ENCODE measurements around the gene ADAMTSL3. TPM values are rescaled to one million over a fixed set of nuclear protein-coding genes. Genes with fewer than 3 reads are reported as not detected.

The ADAMTSL3 gene
- total RNA-seq, 2 experiments from 2014 or later = not detected

GRCh38 chr15:83904107-83905040 lies 250.5 kb downstream of the ADAMTSL3 start:
- CTCF ChIA-PET = no interaction called here
- POLR2A ChIA-PET = no interaction called here
- intact Hi-C loops (cut with DNase I, micrococcal nuclease) = no loop called here

GRCh38 chr15:83905556-83906273 lies 251.8 kb downstream of the ADAMTSL3 start:
- Histone ChIP-seq H3K4me1 (ENCODE audit: insufficient read depth, low read length) (no peaks in the 10 kb centered on the region), H3K9me3 (ENCODE audit: control insufficient read depth in 1 of 2, insufficient read depth in 1 of 2, low read length in 2 of 2) (peaks cover 4% of the 10 kb centered on the region in 2 experiments), H3K4me3 (ENCODE audit: low read length) (no peak overlapping the region), H3K27me3 (ENCODE audit: control insufficient read depth in 1 of 2, insufficient read depth in 2 of 2, low read length in 2 of 2) (no peaks in the 10 kb centered on the region), H3K27ac (ENCODE audit: low read depth in 1 of 2, low read length in 2 of 2) (no peak overlapping the region), H3K36me3 (ENCODE audit: insufficient read depth, low read length) (no peaks in the 10 kb centered on the region)
- DNase-seq (no peak), ATAC-seq (ENCODE audit: poor library complexity) (no peak)
- ChIA-PET CTCF (interaction anchor here (0.6 kb wide), 1 partner anchor 501 kb away, joined by 3 read pairs; no protein-coding TSS in a partner anchor), POLR2A (no interaction called here)
- TF ChIP-seq, protein P1, sequence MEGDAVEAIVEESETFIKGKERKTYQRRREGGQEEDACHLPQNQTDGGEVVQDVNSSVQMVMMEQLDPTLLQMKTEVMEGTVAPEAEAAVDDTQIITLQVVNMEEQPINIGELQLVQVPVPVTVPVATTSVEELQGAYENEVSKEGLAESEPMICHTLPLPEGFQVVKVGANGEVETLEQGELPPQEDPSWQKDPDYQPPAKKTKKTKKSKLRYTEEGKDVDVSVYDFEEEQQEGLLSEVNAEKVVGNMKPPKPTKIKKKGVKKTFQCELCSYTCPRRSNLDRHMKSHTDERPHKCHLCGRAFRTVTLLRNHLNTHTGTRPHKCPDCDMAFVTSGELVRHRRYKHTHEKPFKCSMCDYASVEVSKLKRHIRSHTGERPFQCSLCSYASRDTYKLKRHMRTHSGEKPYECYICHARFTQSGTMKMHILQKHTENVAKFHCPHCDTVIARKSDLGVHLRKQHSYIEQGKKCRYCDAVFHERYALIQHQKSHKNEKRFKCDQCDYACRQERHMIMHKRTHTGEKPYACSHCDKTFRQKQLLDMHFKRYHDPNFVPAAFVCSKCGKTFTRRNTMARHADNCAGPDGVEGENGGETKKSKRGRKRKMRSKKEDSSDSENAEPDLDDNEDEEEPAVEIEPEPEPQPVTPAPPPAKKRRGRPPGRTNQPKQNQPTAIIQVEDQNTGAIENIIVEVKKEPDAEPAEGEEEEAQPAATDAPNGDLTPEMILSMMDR (IDR thresholded peaks at IDR 0.05) = no peak
- no peak overlapping the region for H3K4me3 Mint-ChIP-seq
- intact Hi-C loops (cut with DNase I, micrococcal nuclease) = no loop called here
- peaks cover 12% of the 10 kb centered on the region for H3K27me3 Mint-ChIP-seq
- H3K9me3 Mint-ChIP-seq = peaks cover 5% of the 10 kb centered on the region
- H3K27ac Mint-ChIP-seq = no peak overlapping the region
- no peaks in the 10 kb centered on the region for H3K36me3 Mint-ChIP-seq (ENCODE audit: low read depth)
- H3K4me1 Mint-ChIP-seq (ENCODE audit: low read depth) = no peaks in the 10 kb centered on the region

More at GRCh38 chr15:83904107-83905040, 250.5 kb downstream of the ADAMTSL3 start:
- no peaks in the 10 kb centered on the region for H3K27me3 ChIP-seq (ENCODE audit: control insufficient read depth in 1 of 2, insufficient read depth in 2 of 2, low read length in 2 of 2)
- peaks cover 2% of the 10 kb centered on the region for H3K9me3 Mint-ChIP-seq
- H3K27ac ChIP-seq (ENCODE audit: low read depth in 1 of 2, low read length in 2 of 2) = no peak overlapping the region
- H3K4me1 Mint-ChIP-seq (ENCODE audit: low read depth) = no peaks in the 10 kb centered on the region
- no peak overlapping the region for H3K4me3 Mint-ChIP-seq
- no peak for ATAC-seq (ENCODE audit: poor library complexity)
- no peaks in the 10 kb centered on the region for H3K36me3 ChIP-seq (ENCODE audit: insufficient read depth, low read length)
- TF ChIP-seq, protein P1 (IDR thresholded peaks at IDR 0.05) = no peak
- no peak overlapping the region for H3K4me3 ChIP-seq (ENCODE audit: low read length)
- H3K36me3 Mint-ChIP-seq (ENCODE audit: low read depth) = no peaks in the 10 kb centered on the region
- no peak for DNase-seq
- H3K4me1 ChIP-seq (ENCODE audit: insufficient read depth, low read length) = no peaks in the 10 kb centered on the region
- H3K27me3 Mint-ChIP-seq = peaks cover 8% of the 10 kb centered on the region
- H3K9me3 ChIP-seq (ENCODE audit: control insufficient read depth in 1 of 2, insufficient read depth in 1 of 2, low read length in 2 of 2) = peaks cover 4% of the 10 kb centered on the region in 2 experiments
- H3K27ac Mint-ChIP-seq = no peak overlapping the region

GRCh38 chr15:83911345-83911744 lies 257.4 kb downstream of the ADAMTSL3 start:
- no peak for DNase-seq
- Histone ChIP-seq H3K9me3 (ENCODE audit: control insufficient read depth in 1 of 2, insufficient read depth in 1 of 2, low read length in 2 of 2) (peaks cover 0 to 4% of the 10 kb centered on the region in 2 experiments), H3K4me1 (ENCODE audit: insufficient read depth, low read length) (no peaks in the 10 kb centered on the region), H3K27ac (ENCODE audit: low read depth in 1 of 2, low read length in 2 of 2) (no peak overlapping the region), H3K4me3 (ENCODE audit: low read length) (no peak overlapping the region), H3K36me3 (ENCODE audit: insufficient read depth, low read length) (no peaks in the 10 kb centered on the region), H3K27me3 (ENCODE audit: control insufficient read depth in 1 of 2, insufficient read depth in 2 of 2, low read length in 2 of 2) (no peaks in the 10 kb centered on the region)
- no peaks in the 10 kb centered on the region for H3K4me1 Mint-ChIP-seq (ENCODE audit: low read depth)
- H3K27ac Mint-ChIP-seq = no peak overlapping the region
- H3K36me3 Mint-ChIP-seq (ENCODE audit: low read depth) = no peaks in the 10 kb centered on the region
- intact Hi-C loops (cut with DNase I, micrococcal nuclease) = no loop called here
- CTCF ChIA-PET = no interaction called here
- H3K4me3 Mint-ChIP-seq = no peak overlapping the region
- ATAC-seq (ENCODE audit: poor library complexity) = no peak
- H3K9me3 Mint-ChIP-seq = peaks cover 3% of the 10 kb centered on the region
- POLR2A ChIA-PET = no interaction called here
- TF ChIP-seq, protein P1 (IDR thresholded peaks at IDR 0.05) = no peak
- H3K27me3 Mint-ChIP-seq = peaks cover 15% of the 10 kb centered on the region
